ENCODE results near the gene IFNAR1. TPM values are rescaled to one million over a fixed set of nuclear protein-coding genes. Genes with fewer than 3 reads are reported as not detected.

IFNAR1 gene
- total and polyA plus RNA-seq, 2 of the 4 experiments (the other 2 are of a cell fraction) = 7.8 to 9.9 TPM

DNA sequence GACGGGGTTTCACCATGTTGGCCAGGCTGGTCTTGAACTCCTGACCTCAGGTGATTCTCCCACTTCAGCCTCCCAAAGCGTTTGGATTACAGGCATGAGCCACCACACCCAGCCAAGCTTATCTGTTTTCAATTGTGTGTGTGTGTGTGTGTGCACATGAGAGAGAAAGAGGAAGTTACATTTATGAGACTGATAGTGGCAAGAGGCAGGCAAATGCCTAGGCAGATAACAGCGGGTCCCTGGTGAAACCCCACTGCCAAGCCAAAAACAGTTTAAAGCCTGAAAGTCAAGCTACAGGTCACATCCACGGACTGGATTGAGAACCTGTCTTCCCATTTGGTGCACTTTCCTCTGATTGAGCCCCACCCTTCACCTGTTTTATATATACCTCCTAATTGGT, 43.4 kb downstream of the IFNAR1 start:
- Histone ChIP-seq H4K5ac (ENCODE audit: low read depth, low read length) (no peak overlapping the region), H3K27ac (ENCODE audit: insufficient read depth, low read length) (no peak overlapping the region), H3K4me1 (ENCODE audit: control insufficient read depth, insufficient read depth, low read length) (no peaks in the 10 kb centered on the region), H3K23ac (ENCODE audit: low read depth, low read length) (no peak overlapping the region), H3K9me3 (ENCODE audit: control insufficient read depth, insufficient read depth, low read length) (peaks cover 28% of the 10 kb centered on the region), H3K9me1 (ENCODE audit: insufficient read depth, low read length) (no peaks in the 10 kb centered on the region), H4K8ac (ENCODE audit: low read depth in 2 of 2, low read length in 2 of 2) (no peak overlapping the region), H2AK5ac (ENCODE audit: low read depth, low read length) (no peak overlapping the region), H2AFZ (replicated peaks; ENCODE audit: low read length, poor library complexity) (no peak overlapping the region), H3K4me2 (ENCODE audit: low read depth, low read length) (no peak overlapping the region), H3K9ac (ENCODE audit: low read depth, low read length) (no peak overlapping the region), H2BK5ac (ENCODE audit: low read depth, low read length, poor library complexity, severe bottlenecking) (no peak overlapping the region), H3K4me3 (ENCODE audit: insufficient read depth, low read depth, low read length) (no peak overlapping the region), H3K36me3 (ENCODE audit: control insufficient read depth, insufficient read depth, low read length) (no peaks in the 10 kb centered on the region), H3K14ac (replicated peaks; ENCODE audit: low read depth, low read length) (no peak overlapping the region), H4K91ac (ENCODE audit: insufficient read depth, low read depth, low read length) (no peak overlapping the region), H2BK20ac (ENCODE audit: low read depth, low read length) (no peak overlapping the region), H3K79me1 (ENCODE audit: low read depth in 1 of 2, low read length in 2 of 2) (no peaks in the 10 kb centered on the region), H2AK9ac (replicated peaks; ENCODE audit: low read depth, low read length, poor library complexity) (no peak overlapping the region), H3K27me3 (ENCODE audit: control insufficient read depth, insufficient read depth, low read length) (no peaks in the 10 kb centered on the region; the same call in 1 of the 2 replicates), H3K56ac (ENCODE audit: extremely low read depth, insufficient read depth, low read length) (no peak overlapping the region), H3K18ac (ENCODE audit: low read depth, low read length) (no peak overlapping the region), H2BK120ac (ENCODE audit: low read depth, low read length) (no peak overlapping the region), H3K4ac (ENCODE audit: low read depth, low read length) (no peak overlapping the region), H4K20me1 (ENCODE audit: insufficient read depth, low read length) (no peaks in the 10 kb centered on the region), H2BK15ac (ENCODE audit: low read depth, low read length) (no peak overlapping the region)
- no TSS peak for BruUV-seq (replicated peaks)
- TF ChIP-seq, protein P1, sequence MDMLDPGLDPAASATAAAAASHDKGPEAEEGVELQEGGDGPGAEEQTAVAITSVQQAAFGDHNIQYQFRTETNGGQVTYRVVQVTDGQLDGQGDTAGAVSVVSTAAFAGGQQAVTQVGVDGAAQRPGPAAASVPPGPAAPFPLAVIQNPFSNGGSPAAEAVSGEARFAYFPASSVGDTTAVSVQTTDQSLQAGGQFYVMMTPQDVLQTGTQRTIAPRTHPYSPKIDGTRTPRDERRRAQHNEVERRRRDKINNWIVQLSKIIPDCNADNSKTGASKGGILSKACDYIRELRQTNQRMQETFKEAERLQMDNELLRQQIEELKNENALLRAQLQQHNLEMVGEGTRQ (IDR thresholded peaks at IDR 0.05; ENCODE audit: low read depth, low read length) = no peak
- TF ChIP-seq NFE2L2 (IDR thresholded peaks at IDR 0.05; ENCODE audit: low read depth, low read length) (no peak), FOS (IDR thresholded peaks at IDR 0.05; ENCODE audit: low read depth, low read length) (no peak), SMC3 (IDR thresholded peaks at IDR 0.05; ENCODE audit: low read depth, low read length) (no peak), CHD1 (IDR thresholded peaks at IDR 0.05; ENCODE audit: low read depth, low read length) (no peak), MAFK (IDR thresholded peaks at IDR 0.05; ENCODE audit: low read depth, low read length) (no peak), MXI1 (IDR thresholded peaks at IDR 0.05; ENCODE audit: borderline replicate concordance, low read depth, low read length) (no peak), MAZ (IDR thresholded peaks at IDR 0.05; ENCODE audit: borderline replicate concordance, low read depth, low read length) (no peak), CEBPB (IDR thresholded peaks at IDR 0.05; ENCODE audit: low read depth, low read length) (no peak), RAD21 (IDR thresholded peaks at IDR 0.05; ENCODE audit: low read length) (no peak), BHLHE40 (IDR thresholded peaks at IDR 0.05; ENCODE audit: low read depth, low read length) (no peak), POLR2A (IDR thresholded peaks at IDR 0.05; ENCODE audit: low read depth, low read length) (no peak), RFX5 (IDR thresholded peaks at IDR 0.05; ENCODE audit: low read depth, low read length) (no peak), RCOR1 (IDR thresholded peaks at IDR 0.05; ENCODE audit: insufficient replicate concordance, low read length) (no peak)
- TF ChIP-seq, protein P2, sequence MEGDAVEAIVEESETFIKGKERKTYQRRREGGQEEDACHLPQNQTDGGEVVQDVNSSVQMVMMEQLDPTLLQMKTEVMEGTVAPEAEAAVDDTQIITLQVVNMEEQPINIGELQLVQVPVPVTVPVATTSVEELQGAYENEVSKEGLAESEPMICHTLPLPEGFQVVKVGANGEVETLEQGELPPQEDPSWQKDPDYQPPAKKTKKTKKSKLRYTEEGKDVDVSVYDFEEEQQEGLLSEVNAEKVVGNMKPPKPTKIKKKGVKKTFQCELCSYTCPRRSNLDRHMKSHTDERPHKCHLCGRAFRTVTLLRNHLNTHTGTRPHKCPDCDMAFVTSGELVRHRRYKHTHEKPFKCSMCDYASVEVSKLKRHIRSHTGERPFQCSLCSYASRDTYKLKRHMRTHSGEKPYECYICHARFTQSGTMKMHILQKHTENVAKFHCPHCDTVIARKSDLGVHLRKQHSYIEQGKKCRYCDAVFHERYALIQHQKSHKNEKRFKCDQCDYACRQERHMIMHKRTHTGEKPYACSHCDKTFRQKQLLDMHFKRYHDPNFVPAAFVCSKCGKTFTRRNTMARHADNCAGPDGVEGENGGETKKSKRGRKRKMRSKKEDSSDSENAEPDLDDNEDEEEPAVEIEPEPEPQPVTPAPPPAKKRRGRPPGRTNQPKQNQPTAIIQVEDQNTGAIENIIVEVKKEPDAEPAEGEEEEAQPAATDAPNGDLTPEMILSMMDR (conservative IDR thresholded peaks at IDR 0.05; ENCODE audit: low read depth, low read length) = no peak
- TF ChIP-seq, protein P3, sequence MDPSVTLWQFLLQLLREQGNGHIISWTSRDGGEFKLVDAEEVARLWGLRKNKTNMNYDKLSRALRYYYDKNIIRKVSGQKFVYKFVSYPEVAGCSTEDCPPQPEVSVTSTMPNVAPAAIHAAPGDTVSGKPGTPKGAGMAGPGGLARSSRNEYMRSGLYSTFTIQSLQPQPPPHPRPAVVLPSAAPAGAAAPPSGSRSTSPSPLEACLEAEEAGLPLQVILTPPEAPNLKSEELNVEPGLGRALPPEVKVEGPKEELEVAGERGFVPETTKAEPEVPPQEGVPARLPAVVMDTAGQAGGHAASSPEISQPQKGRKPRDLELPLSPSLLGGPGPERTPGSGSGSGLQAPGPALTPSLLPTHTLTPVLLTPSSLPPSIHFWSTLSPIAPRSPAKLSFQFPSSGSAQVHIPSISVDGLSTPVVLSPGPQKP (IDR thresholded peaks at IDR 0.05; ENCODE audit: borderline replicate concordance, low read depth, low read length) = no peak
- in situ Hi-C loops (cut with MboI; ENCODE audit: low sequenced_read_pairs) (no loop called here), intact Hi-C loops (cut with micrococcal nuclease) (no loop called here), dilution Hi-C loops (cut with HindIII; ENCODE audit: low sequenced_read_pairs, unreplicated experiment) (no loop called here)
- CTCF ChIA-PET = no interaction called here
- no peak for DNase-seq
- POLR2A ChIA-PET (ENCODE audit: unreplicated experiment) = no interaction called here
- ATAC-seq (ENCODE audit: low read depth) = no peak
- WGBS, 2 experiments (ENCODE audit: extremely low coverage in 2 of 2, insufficient read length in 1 of 2) = 100% methylated on average over 1 of the region's 4 CpGs; no CpG with 5 or more reads in 1 of the 2 experiments

Data from IMR-90 (cell line).